HL-60 (cell line): ENCODE results near the gene WDR49.

Experiments used
- DNase-seq, 2 experiments: peaks; one replicate each; pipeline ENCODE4 v3.0.0-alpha.2; 2010 to 2020; ENCODE audit warnings: low read depth in 1 of 2, low spot score in 1 of 2
- H3K27ac ChIP-seq: fragments of 250-450 bp; sonication (Bioruptor Pico); replicated peaks from 2 replicates; pipeline ENCODE4 v1.5.1; 2020; ENCODE audit warnings: mild to moderate bottlenecking, moderate library complexity
- H3K27me3 ChIP-seq: fragments of 250-450 bp; sonication (Bioruptor Pico); 2 replicates; pipeline ENCODE4 v1.5.1; 2021; ENCODE audit warnings: mild to moderate bottlenecking, moderate library complexity; ENCODE audit not compliant: insufficient read depth, poor library complexity, severe bottlenecking
- H3K4me3 ChIP-seq: replicated peaks from 2 replicates; pipeline ENCODE4 v1.5.1; 2011; ENCODE audit warnings: mild to moderate bottlenecking, control low read depth, low read length; ENCODE audit not compliant: insufficient read depth
- CTCF ChIP-seq: IDR thresholded peaks from one replicate; pipeline ENCODE4 v1.5.1; 2011; ENCODE audit warnings: low read length, control low read depth, inconsistent platforms; ENCODE audit not compliant: insufficient read depth
- GABPA ChIP-seq: IDR thresholded peaks from 2 replicates; pipeline ENCODE4 v1.6.1; 2012; ENCODE audit warnings: low read depth
- POLR2AphosphoS5 ChIP-seq: IDR thresholded peaks from 2 replicates; pipeline ENCODE4 v1.6.1; 2012; ENCODE audit warnings: low read depth
- REST ChIP-seq: IDR thresholded peaks from 2 replicates; pipeline ENCODE4 v1.6.1; 2012; ENCODE audit warnings: low read depth; ENCODE audit not compliant: insufficient replicate concordance
- SPI1 ChIP-seq: IDR thresholded peaks from 2 replicates; pipeline ENCODE4 v1.6.1; 2012; ENCODE audit warnings: low read depth, mild to moderate bottlenecking, borderline replicate concordance

The WDR49 gene

GRCh38 chr3:167501941-167502340, 151.8 kb downstream of the WDR49 start:
- H3K27ac ChIP-seq = no peak overlapping the region
- H3K27me3 ChIP-seq = no peaks in the 10 kb centered on the region
- no peak overlapping the region for H3K4me3 ChIP-seq
- DNase-seq = no peak
- TF ChIP-seq REST (no peak), GABPA (no peak), POLR2AphosphoS5 (no peak), CTCF (no peak), SPI1 (no peak)

GRCh38 chr3:167497903-167498302, 155.8 kb downstream of the WDR49 start:
- Histone ChIP-seq H3K27ac (no peak overlapping the region), H3K27me3 (no peaks in the 10 kb centered on the region)
- no peak for DNase-seq

GRCh38 chr3:167493244-167493643, 160.5 kb downstream of the WDR49 start:
- no peak overlapping the region for H3K4me3 ChIP-seq
- DNase-seq = no peak
- no peaks in the 10 kb centered on the region for H3K27me3 ChIP-seq
- TF ChIP-seq POLR2AphosphoS5 (no peak), CTCF (peak; percentile 27), GABPA (no peak)
- no peak overlapping the region for H3K27ac ChIP-seq

More at GRCh38 chr3:167497903-167498302, 155.8 kb downstream of the WDR49 start:
- TF ChIP-seq CTCF (no peak), REST (no peak), GABPA (no peak), SPI1 (no peak), POLR2AphosphoS5 (no peak)
- no peak overlapping the region for H3K4me3 ChIP-seq

- H3K4me3 ChIP-seq = no peak overlapping the region
- H3K27me3 ChIP-seq = no peaks in the 10 kb centered on the region
- TF ChIP-seq CTCF (no peak), POLR2AphosphoS5 (no peak), GABPA (no peak), REST (no peak), SPI1 (no peak)
- DNase-seq = no peak
- H3K27ac ChIP-seq = no peak overlapping the region
Measured at GRCh38 chr3:167491621-167492020, 162.1 kb downstream of the WDR49 start.
